GM19395 (cell line): ENCODE measurements around the gene HOXA5.

ENCODE experiments used
- ATAC-seq: cut with Tn5 transposase; IDR thresholded peaks from one replicate; pipeline ENCODE4 v1.9.1; 2021; ENCODE audit warnings: mild to moderate bottlenecking, moderate library complexity; ENCODE audit not compliant: unreplicated experiment

The HOXA5 gene

GRCh38 chr7:27143023-27143949 is at the start of gene HOXA5:
Gene HOXA5, minus strand, starts transcription at chr7:27143681. Its CDS starts 74 bp downstream, at chr7:27143607.
- ATAC-seq, result no peak

- no peak for ATAC-seq
Measured at GRCh38 chr7:27192546-27193334, 49.3 kb upstream of the HOXA5 start.

- no peak for ATAC-seq
Measured at GRCh38 chr7:27191833-27192545, 48.5 kb upstream of the HOXA5 start.

GRCh38 chr7:27191161-27191731 is 47.8 kb upstream of the HOXA5 start:
- ATAC-seq, result no peak

- no peak for ATAC-seq
Measured at GRCh38 chr7:27189997-27190748, 46.7 kb upstream of the HOXA5 start.

GRCh38 chr7:27189295-27189996 is 46.0 kb upstream of the HOXA5 start:
- ATAC-seq, result no peak

GRCh38 chr7:27188386-27189294 is 45.2 kb upstream of the HOXA5 start:
- no peak for ATAC-seq

GRCh38 chr7:27187475-27188385 is 44.2 kb upstream of the HOXA5 start:
- no peak for ATAC-seq

- ATAC-seq, result no peak
Measured at GRCh38 chr7:27186668-27187474, 43.4 kb upstream of the HOXA5 start.

GRCh38 chr7:27185854-27186667 is 42.6 kb upstream of the HOXA5 start:
- no peak for ATAC-seq

- ATAC-seq, result no peak
Measured at GRCh38 chr7:27185013-27185853, 41.8 kb upstream of the HOXA5 start, which contains the start of gene HOXA11. Gene HOXA11, minus strand, starts transcription at chr7:27185232. Its CDS starts 88 bp downstream, at chr7:27185144.

- ATAC-seq, result no peak
Measured at GRCh38 chr7:27184337-27185012, 41.0 kb upstream of the HOXA5 start.

GRCh38 chr7:27183682-27184336 is 40.3 kb upstream of the HOXA5 start:
- no peak for ATAC-seq
